Measurements from ENCODE around the gene C1orf174.
A peak's percentile ranks its signal among the peaks of the same experiment; 100 is the strongest.

Gene C1orf174

DNA sequence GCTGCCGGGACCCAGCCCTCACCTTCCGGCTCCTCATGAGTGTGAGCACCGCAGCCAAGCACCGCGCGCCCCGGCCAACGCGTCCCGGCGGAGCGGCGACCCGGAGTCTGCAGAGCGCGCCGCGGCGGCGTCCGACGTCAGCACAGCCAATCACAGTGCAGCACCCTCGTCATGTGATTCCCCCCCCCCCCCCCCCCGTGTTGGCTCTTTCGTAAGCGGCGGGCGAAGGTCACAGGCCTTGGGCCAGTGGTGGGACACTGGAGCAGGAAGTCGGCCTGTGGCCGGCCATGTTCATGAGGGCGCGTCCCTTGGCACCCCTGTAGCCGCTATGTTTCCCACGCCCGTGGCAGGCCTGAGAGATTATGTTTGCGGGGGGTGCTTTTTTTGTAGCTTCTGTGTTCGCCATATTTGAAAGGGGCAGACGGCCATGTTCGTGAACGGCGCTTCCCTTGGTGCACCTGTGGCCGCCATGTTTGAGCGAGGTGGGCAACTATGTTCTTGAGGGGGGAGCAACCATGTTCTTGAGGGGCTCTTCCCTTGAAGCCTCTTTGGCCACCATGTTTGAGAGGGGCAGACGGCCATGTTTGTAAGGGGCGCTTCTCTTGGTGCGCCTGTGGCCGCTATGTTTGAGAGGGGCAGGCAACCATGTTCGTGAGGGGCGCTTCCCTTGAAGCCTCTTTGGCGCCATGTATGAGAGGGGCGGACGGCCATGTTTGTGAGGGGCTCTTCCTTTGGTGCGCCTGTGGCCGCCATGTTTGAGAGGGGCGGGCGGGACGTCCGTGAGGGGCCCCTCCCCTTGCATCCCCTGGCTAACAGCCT lies at the start of gene C1orf174:
Gene C1orf174 (minus strand): TSS at position 123 of the 819 bp plus-strand sequence. CDS start 86 bp downstream, at position 37.
- peak; percentile 100 for DNase-seq (ENCODE audit: low spot score)

DNA sequence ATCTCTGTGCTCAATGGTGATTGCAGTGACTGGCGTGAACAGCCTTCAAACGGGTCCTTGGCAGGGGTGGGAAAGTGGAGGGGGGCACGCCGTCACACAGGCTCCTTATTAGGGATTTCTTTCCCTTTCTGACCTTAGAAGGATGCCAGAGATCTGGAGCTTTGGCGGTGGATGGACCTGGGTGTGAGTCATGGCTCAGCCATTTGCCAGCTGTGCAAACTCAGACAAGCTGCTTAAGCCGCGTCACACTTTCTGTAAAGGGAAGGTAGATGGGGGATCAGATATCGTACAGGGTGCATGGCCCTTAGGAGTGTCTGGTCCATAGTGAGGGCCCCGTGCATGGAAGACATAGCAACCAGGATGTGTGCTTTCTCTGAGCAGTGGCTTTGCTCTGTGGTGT lies 48.3 kb upstream of the C1orf174 start:
- DNase-seq (ENCODE audit: low spot score), result no peak

DNA sequence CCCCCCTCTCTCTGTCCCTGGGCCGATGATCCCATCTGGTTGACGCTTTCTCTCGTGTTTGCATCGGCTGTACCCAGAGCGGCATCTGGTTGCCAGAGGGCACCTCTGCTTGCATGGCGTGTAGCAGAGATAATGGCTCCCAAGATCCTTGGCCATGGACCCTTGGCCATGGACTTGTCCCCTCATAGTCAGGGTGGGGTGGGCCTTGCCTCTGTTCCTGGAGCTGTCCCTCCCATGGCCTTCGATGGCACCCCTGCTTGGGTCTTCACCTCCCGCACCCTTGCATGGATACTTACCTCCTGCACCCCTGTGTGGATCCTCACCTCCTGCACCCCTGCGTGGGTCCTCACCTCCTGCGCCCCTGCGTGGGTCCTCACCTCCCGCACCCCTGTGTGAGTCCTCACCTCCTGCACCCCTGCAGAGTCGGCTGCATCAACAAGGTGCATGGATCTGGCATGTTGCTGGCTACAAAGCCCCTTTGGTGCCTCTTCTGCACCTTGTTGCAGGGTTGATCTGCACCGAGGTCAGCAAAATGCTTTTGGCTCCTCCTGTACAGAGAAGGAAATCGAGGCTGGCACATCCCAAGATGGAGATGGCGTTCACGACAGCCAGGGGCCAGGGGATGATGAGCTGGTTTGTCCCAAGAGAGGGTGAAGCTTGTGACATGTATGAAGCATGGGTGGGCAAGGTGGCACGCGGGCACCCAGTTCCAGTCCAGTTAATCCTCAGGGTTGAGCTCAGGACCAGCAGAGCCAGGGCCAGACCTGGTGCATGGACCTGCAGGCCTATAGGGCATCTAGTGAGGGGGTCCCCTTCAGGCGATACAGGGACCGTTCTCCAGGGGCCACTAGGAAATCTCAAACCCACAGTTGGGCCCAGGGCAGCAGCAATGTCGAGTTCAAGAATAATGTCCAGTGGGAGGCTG lies 46.1 kb upstream of the C1orf174 start:
- DNase-seq (ENCODE audit: low spot score), result no peak

DNA sequence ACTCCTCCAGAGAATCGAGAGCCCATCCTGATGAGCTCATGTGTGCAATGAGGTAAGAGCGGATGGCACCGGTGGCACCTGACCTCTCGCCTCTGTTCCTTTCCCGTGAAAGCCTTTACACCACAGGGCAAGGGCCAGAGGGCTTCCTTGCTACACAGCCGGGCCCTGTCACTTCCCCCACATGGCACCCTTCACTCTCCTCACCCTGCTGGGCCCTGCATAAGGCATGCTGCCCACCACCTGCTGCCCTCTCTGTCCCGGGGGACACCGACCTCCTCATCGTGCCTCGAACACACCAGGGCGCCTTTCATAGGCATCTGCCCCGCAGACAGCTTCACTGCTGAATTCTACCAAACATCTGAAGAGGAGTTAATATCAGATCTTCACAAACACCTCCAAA lies 45.1 kb upstream of the C1orf174 start:
- no peak for DNase-seq (ENCODE audit: low spot score)

DNA sequence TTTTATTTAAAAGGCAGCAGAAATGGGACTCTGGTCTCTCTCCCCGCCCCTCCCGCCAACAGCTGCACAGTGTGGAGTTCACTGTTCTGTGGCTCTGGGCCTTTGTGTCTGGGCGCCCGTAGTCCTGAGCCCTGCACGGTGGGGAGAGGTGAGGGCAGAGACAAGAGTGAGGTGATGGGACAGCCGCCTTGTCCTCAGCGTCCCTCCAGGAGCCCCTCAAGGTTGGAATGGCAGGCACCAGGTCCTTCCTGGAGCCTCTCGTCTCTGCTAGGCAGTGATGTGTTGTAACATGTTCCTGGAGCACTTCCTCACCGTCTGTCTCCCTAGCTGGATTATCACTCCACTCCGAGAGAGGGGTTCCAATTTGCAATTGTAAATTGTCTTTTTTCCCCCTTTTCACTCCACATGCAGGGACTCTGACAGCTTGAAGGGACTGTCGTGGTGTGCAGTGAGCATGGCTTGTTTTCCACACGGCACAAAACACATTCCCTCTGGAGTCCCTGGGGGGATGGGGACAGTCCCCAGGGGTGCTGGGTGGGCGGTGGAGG lies 44.6 kb upstream of the C1orf174 start:
- no peak for DNase-seq (ENCODE audit: low spot score)

DNA sequence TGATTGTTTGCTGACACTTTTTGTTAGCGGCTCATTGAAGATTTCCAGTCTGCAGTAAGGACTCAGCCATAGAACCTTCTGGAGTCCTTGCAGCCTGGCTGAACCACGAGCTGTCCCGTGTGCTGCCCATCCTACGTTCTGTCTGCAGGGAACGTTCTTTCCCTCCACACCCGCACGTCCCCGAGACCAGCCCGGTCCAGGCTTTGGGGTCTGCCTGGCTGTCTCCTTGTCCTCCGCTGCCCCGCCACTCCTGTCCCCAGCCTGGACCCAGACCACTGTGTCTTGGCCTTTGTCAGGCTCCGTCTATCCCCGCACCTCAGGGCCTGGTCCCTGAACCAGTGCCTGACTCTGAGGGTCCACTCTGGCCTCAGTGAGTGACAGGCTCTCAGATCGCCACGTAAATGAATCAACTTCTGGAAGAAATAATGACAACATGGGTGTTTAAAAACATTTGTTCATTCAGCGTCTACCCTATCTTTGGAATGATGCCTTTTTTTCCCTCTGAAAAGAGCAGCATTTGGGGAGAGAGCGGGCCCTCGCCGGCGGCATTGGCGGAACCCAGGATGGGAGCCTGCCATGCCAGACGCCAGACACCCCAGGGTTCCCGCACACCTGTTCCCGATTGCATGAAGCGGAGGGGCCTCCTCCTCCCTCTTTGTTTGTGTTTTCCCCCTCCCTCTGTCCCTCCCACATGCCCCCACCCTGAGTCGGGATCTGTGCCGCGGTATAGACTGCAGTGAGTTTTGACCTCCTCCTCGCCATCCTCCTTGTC lies 43.9 kb upstream of the C1orf174 start:
- no peak for DNase-seq (ENCODE audit: low spot score)

DNA sequence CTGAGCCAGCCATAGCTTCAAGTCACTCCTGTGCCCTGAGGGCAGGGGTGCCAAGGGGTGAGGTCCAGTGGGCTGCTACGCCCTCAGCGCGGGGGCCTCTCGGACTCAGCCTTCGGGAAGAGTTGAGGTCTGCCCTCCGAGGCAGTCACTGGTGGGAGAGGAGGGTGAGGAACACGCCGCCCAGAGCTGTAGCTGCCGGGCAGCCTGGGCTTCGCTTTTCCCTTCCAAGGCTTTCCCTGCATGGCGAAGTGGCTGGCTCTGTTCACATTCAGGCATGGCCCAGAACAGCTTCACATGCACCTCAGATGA lies 43.0 kb upstream of the C1orf174 start:
- DNase-seq (ENCODE audit: low spot score), result no peak

DNA sequence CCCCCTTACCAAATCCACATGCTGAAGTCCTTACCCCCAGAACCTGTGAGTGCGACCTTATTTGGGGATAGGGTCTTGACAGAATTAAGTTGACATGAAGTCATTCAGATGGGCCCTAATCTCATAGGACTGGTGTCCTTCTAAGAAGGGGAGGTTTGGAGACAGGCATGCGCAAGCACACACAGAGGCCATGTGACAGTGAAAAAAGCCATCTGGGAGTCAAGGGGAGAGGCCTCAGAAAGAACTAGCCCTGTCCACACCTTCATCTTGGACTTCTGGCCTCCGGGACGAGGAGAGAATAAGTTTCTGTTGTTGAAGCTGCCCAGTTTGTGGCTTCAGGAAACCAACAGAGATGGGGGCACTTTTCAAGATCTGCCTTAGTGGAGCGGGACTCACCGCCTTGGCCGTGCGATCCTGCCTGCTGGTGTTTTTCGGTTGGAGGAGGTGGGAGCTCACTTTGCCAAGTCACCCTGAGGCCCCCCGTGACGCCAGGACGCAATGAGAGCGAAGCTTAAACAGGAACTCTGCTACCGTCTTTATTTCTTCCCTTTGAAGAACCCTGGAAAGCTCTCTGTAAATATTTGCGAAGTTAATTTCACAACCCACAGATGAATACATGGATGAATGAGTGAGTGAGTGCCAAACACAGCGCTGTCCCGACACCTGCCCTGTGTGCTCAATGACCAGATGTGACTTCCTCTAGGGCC lies 42.5 kb upstream of the C1orf174 start:
- no peak for DNase-seq (ENCODE audit: low spot score)

DNA sequence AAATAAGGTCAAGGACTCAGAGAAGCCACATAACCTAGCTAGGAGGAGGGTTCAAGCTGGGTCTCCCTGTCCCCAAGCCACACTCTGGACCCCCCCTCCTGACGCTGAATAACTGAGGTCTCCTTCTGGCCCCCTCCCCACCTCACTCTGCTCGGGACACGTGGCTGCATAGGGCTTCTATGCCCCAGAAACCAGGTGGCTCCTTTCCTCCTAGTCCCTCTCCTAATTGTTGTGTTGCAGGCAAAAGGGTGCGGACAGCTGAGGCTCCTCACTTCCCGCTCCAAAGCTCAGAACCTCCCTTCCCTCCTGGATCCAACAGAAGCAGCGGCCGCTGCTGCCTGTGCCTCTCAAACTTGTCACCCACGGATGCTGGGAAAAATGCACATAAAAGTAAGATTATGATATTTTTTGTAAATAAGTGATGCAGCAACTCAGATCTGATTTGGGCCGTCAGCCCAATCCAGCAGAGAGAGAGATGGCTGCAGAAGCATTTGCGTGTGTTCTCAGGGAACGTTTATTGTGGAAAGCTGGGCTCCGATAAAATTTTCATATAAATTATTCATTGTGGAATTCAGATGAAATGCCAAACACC lies 40.8 kb upstream of the C1orf174 start:
- DNase-seq (ENCODE audit: low spot score), result no peak

DNA sequence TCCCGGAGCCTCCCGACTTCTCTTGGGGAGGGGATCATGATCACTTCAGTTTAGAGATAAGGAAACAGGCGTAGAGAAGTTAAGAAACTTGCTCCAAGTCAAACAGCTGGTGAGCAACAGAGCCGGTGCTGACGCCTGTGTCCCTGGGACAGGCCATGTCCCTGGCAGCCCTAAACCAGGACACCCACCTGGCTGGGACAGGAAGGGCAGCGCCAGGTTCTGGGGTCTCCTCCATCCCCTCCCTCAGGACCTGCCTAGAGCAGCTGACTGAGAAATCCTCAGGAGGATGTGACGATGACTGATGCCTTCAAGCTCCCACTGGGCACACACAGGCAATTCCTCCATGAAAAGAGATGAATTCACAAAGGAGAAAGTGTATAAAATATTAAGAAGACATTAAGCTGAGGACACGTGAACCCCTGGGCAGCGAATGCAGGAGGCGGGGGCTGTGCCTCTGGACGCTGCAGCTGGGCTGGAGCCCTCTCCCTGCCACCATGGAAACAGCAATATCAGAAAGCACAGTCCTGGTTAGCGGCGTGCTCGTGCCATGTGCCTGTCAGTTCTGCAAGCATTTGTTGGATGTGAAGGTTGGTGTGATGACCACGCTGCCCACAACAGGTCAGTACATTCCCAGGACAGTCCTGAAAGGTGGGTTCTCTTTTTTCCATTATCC lies 40.1 kb upstream of the C1orf174 start:
- DNase-seq (ENCODE audit: low spot score), result no peak

DNA sequence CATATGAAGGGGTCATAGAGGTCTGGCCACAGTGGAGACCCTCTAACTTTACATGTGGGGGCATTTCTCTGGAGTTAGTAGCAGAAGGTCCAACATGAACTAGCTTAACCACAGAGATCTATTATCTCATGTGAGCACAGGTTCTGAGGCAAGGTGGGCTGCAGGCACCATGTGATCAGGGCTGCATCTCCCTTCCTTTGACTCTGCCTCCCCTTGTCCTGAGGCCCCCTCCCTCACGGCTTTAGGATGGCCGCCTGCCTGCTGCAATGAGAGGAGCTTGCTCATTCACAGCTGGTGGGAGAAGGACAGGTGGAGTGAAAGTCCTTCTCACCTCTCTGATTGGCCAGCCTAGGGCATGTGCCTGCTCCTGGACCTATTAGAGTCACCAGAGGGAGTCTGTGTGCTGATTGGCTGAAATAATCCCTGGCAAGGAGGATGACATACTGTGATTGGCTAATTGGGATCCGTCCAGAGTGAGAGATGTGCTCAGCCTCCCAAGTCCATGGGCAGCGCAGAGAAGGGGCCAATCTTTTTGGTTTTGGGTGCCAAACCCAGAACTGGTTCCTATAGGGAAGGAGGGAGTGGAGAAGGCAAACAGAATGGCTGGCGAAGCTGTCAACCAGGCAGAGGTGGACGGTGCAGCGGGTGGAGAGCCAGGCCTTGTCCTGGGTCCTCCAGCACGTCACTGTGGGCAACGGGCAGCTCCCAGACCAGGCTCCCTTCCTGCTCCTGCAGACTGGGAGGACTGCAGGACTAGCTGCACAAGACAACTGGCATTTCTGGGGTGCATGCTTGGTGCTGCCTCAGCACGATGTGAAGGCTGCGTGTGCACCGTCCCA lies 39.4 kb upstream of the C1orf174 start:
- no peak for DNase-seq (ENCODE audit: low spot score)

DNA sequence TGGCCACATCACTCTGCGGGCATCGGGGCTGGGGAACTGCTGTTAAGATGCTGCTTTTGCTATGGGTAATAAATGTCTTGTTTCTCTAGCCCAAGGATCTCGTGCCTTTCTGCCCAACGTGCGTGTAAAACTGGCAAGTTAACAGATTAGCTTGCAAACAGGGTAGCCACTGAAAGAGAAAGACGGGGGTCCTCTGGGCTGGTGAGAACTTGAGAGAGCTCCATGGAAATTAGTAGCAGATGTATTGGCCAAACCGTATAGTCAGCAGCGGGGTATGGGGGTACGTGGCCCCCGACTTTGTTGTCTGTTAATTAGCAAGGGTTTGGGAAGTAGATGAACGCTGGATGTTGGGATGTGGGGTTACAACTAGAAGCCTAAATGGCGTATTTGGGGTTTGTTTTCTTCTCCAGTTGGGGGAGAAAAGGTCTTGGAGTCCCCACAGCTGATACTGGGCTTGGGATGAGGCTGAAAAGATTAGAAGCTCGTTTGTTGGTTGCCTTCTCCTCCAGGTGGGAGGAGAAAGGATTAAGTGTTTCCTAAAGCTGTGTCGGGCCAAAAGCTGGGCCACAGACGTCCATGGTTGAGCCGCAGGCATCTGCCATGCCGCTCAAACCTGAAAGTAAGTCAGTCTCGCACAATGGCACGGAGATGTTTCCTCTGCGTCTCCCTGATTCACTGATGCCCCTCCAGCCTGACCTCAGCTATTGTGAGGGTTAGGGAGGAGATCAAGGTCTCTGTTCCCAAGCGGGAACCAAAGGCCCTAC lies 32.3 kb upstream of the C1orf174 start:
- no peak for DNase-seq (ENCODE audit: low spot score)

DNA sequence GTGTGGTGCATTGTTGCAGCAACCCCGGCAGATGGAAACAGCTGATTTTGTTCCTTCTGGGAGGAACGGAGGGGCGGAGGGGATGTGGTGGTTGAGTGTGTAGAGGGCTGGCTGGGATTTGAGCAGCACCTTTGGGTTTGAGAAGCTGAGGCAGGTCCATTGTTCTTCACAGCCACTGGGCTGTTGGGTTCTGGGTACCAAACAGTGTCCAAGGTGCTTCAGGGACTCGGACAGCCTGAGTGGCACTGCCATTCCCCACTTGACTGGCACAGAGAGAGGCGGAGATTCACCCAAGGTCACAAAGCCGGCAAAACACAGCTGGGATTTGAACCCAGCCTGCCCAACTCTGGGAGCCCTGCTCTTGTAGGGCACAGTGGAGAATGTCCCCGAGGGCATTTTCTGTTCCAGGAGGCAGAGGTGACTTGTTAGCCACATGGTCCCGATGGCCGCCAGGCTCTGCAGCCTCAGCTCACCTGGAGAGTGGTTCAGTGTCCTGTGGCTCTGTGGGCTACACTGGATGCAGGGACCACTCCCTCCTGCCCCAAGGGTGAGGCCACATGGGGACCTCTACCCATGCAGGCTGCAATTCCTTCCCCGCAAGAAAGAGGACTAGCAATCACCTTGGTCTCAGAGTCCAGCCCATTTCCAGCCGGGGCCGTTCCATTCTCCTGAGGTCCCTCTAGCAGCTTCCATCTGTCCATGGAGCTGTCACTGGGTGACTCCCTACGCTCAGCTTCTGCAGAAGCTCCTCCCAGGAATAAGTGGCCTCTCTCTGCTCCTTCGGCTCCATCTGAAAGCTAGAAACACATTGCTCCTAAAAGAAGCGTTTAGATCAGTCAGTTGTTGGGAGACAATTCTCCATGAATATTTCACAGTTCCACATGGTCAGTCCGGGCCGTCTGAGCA lies 31.2 kb upstream of the C1orf174 start:
- no peak for DNase-seq (ENCODE audit: low spot score)

DNA sequence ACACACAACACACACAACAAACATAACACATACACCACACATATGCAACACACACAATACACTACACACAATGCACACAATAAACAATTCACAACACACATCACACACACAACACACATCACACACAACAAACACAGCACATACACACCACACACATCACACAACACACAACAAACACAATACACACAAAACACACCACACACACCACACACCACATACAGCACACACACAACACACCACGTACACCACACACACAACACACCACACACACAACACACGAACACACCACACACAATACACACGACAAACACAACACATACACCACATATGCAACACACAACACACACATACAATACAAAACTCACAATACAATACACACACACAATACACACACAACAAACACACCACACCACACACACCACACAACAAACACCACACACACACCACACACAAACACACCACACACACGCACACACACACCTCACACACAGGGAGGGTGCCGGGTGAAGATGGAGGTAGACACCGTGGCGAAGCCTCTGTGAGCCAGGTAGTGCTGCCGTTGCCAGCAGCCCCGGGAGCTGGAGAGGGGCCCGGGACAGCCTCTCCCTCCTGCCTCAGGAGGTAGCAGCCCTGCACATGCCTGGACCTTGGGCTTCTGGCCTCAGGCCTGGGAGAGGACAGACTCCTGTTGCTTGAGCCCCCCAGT lies 30.4 kb upstream of the C1orf174 start:
- no peak for DNase-seq (ENCODE audit: low spot score)

DNA sequence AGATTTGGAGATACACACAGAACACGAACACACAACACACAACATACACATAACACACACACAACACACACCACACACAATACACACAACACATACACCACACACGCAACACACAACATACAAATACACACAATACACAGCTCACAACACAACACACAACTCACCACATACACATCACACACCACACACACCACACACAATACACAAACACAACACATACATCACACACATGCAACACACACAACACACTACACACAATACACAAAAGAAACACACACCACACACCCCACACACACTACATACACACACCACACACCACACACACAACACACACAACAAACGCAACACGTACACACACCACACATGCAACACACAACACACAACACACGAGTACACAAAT lies 29.1 kb upstream of the C1orf174 start:
- DNase-seq (ENCODE audit: low spot score), result no peak

DNA sequence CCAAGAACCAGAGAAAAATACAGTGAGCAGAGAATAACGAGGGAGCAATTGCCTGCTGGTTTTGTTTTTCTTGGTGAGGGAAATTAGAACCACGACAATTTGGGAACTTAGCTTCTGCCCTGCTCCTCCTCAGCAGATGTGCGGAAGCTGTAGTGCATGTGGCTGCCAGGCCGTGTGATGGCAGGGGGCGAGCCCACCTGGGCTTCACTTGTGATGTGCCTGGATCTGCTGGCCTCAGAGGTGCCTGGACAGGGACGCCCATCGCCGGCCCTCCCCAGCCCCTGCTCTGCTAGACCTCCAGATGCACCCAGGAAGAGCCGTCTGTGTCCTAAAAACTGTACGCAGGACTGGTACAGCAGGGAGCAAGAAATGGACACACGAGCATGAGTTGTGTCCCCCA lies 28.5 kb upstream of the C1orf174 start:
- no peak for DNase-seq (ENCODE audit: low spot score)

DNA sequence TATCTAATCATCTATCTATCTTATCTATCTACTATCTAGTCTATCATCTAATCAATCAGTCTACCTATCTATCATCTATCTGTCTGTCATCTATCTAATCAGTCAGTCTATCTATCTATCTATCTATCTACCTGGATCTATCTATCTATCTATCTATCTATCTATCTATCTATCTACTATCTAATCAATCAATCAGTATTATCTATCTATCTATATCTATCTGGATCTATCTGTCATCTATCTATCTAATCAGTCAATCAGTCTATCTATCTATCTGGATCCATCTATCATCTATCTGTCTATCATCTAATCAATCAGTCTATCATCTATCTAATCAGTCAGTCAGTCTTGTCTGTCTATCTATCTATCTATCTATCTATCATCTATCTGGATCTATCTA lies 26.9 kb upstream of the C1orf174 start:
- no peak for DNase-seq (ENCODE audit: low spot score)

Data from cerebellar cortex (tissue), 1 donor.